Natural killer cell (primary cell): ENCODE data around the gene FAM110C. TPM values are rescaled to one million over a fixed set of nuclear protein-coding genes. Genes with fewer than 3 reads are reported as not detected.

Experiments
- ATAC-seq, 3 donors: fragments of 150-1000 bp in 2 of 3; fragments of 200-7000 bp in 1 of 3; cut with Tn5 transposase; 1 replicate in 1 of 3; 2 replicates in 2 of 3; pipeline ENCODE4 v1.10.0; 2021; ENCODE audit warnings: mild to moderate bottlenecking in 2 of 3, moderate library complexity in 2 of 3
- DNase-seq, 2 donors: peaks; one replicate each; pipeline versions ENCODE4 v3.0.0 to v3.0.0-alpha.2; 2013 to 2021; ENCODE audit warnings: mixed read lengths in 1 of 2
- H3K27ac ChIP-seq: one replicate; pipeline ENCODE4 v1.5.1; 2013; ENCODE audit warnings: mild to moderate bottlenecking, low read length
- H3K27me3 ChIP-seq: one replicate; pipeline ENCODE4 v1.6.1; 2013; ENCODE audit warnings: low read length; ENCODE audit not compliant: control insufficient read depth, insufficient read depth
- H3K36me3 ChIP-seq: one replicate; pipeline ENCODE4 v1.6.1; 2013; ENCODE audit warnings: low read length; ENCODE audit not compliant: control insufficient read depth, insufficient read depth
- H3K4me1 ChIP-seq: one replicate; pipeline ENCODE4 v1.6.1; 2013; ENCODE audit warnings: low read length; ENCODE audit not compliant: control insufficient read depth, insufficient read depth
- H3K4me3 ChIP-seq: one replicate; pipeline ENCODE4 v1.5.1; 2013; ENCODE audit warnings: low read length
- H3K9me3 ChIP-seq: one replicate; pipeline ENCODE4 v1.6.1; 2013; ENCODE audit warnings: low read length; ENCODE audit not compliant: control insufficient read depth, insufficient read depth
- H3K27ac Mint-ChIP-seq, 2 donors: one replicate each; pipeline ENCODE4 v1.8.0; 2022; ENCODE audit warnings: mild to moderate bottlenecking in 2 of 2, mixed read lengths in 2 of 2, moderate library complexity in 1 of 2
- H3K27me3 Mint-ChIP-seq, 2 donors: one replicate each; pipeline ENCODE4 v1.8.0; 2022; ENCODE audit warnings: low read depth in 2 of 2, mixed read lengths in 2 of 2
- H3K36me3 Mint-ChIP-seq: one replicate; pipeline ENCODE4 v1.8.0; 2022; ENCODE audit warnings: mixed read lengths
- H3K4me1 Mint-ChIP-seq, 2 donors: one replicate each; pipeline ENCODE4 v1.8.0; 2022; ENCODE audit warnings: mixed read lengths in 2 of 2
- H3K4me3 Mint-ChIP-seq: one replicate; pipeline ENCODE4 v1.8.0; 2022; ENCODE audit warnings: mild to moderate bottlenecking, moderate library complexity, mixed read lengths
- H3K9me3 Mint-ChIP-seq, 2 donors: one replicate each; pipeline ENCODE4 v1.8.0; 2022; ENCODE audit warnings: mixed read lengths in 2 of 2
- CTCF ChIP-seq: fragments of 200-600 bp; IDR thresholded peaks from one replicate; pipeline ENCODE4 v1.8.0; 2022; ENCODE audit warnings: antibody characterized with exemption
- WGBS: methylation state at CpG from one replicate; pipeline ENCODE4 v1.1.7; 2013; ENCODE audit warnings: missing lambda C conversion rate; ENCODE audit not compliant: insufficient coverage; 5-methylcytosine and 5-hydroxymethylcytosine counted together
- intact Hi-C: fragments of 100-400 bp; cut with micrococcal nuclease; formaldehyde crosslinking; loops from one replicate; pipeline ENCODE4 v1.14.2; 2022
- total RNA-seq, 4 donors: library from RNA; stranded (reverse); fragments of 120-200 nt in 1 of 4; gene quantifications; one replicate each; pipeline versions ENCODE4 v1.2.3 to v1.2.4, GENCODE V29; 2013 to 2022

The FAM110C gene
- total RNA-seq, 3 donors from 2014 or later (not counting 1 experiment from before 2014, with no cell fraction given): 1.3 to 8.5 (median 3.6) TPM

GRCh38 chr2:40465-40864, 5.8 kb downstream of the FAM110C start:
- H3K4me1 Mint-ChIP-seq: peaks cover 12 to 17% of the 10 kb centered on the region in 2 donors
- ATAC-seq (no peak), DNase-seq (no peak)
- no peak overlapping the region for H3K4me3 ChIP-seq
- H3K9me3 ChIP-seq: no peaks in the 10 kb centered on the region
- WGBS: 58% methylated on average over 2 of the region's 4 CpGs
- H3K9me3 Mint-ChIP-seq: no peaks in the 10 kb centered on the region
- peaks cover 8% of the 10 kb centered on the region for H3K4me1 ChIP-seq
- no peak for TF ChIP-seq CTCF
- H3K27ac ChIP-seq: no peak overlapping the region
- peaks cover 5 to 28% of the 10 kb centered on the region in 2 donors for H3K27me3 Mint-ChIP-seq
- peaks cover 6% of the 10 kb centered on the region for H3K36me3 Mint-ChIP-seq
- intact Hi-C loops: no loop called here
- H3K27me3 ChIP-seq: peaks cover 21% of the 10 kb centered on the region
- no peak overlapping the region for H3K4me3 Mint-ChIP-seq
- no peaks in the 10 kb centered on the region for H3K36me3 ChIP-seq
- no peak overlapping the region for H3K27ac Mint-ChIP-seq

DNA sequence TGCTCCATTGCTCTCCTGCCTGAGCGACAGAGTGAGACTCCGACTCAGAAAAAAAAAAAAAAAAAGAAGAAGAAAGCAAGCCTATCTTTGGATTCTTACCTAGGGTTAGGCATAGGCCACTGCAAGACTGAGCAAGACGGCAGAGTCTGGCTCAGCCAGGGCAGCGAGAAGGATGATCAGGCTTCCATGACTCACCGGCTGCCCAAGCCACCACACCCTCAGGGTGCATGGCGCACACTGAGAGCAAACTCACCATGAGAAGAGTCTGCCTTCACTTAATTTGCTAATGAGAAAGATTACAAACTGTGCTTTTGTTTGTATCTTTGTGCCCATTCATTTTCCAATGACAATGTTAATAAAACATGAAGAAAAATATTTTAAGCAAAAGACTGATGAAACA, 8.2 kb downstream of the FAM110C start:
- peaks cover 5 to 15% of the 10 kb centered on the region in 2 donors for H3K27me3 Mint-ChIP-seq
- H3K4me1 Mint-ChIP-seq: peaks cover 10 to 19% of the 10 kb centered on the region in 2 donors
- Histone ChIP-seq H3K9me3 (no peaks in the 10 kb centered on the region), H3K36me3 (no peaks in the 10 kb centered on the region), H3K4me1 (peaks cover 6% of the 10 kb centered on the region), H3K27me3 (peaks cover 6% of the 10 kb centered on the region), H3K4me3 (no peak overlapping the region), H3K27ac (no peak overlapping the region)
- TF ChIP-seq CTCF: no peak
- H3K4me3 Mint-ChIP-seq: no peak overlapping the region
- H3K36me3 Mint-ChIP-seq: peaks cover 6% of the 10 kb centered on the region
- 97% methylated on average over 6 of the region's 6 CpGs for WGBS
- intact Hi-C loops: no loop called here
- H3K27ac Mint-ChIP-seq: no peak overlapping the region
- H3K9me3 Mint-ChIP-seq: no peaks in the 10 kb centered on the region
- DNase-seq (no peak), ATAC-seq (no peak)

DNA sequence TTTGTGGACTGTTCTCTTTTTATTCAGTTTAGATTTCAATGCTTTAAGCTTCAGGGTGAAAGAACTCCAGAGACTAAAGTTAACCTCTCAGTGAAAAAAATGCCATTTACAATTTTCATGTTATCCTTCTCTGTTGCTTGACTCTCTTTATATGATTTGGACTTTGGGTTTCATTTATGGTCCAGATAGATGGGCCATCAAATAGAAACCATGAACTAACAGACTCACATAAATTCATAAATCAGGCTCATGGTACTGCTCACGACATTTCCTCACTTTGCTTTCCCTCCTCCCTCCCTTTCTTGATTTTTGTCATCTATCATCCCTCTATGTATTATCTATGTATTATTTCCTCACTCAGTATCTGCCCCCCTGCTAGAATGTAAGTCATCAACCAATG, 10.0 kb downstream of the FAM110C start:
- whole genome bisulfite sequencing: 84% methylated on average over 1 of the region's 1 CpG
- H3K27me3 Mint-ChIP-seq: peaks cover 2 to 8% of the 10 kb centered on the region in 2 donors
- no peak for TF ChIP-seq CTCF
- H3K27me3 ChIP-seq: peaks cover 4% of the 10 kb centered on the region
- no peaks in the 10 kb centered on the region for H3K9me3 ChIP-seq
- H3K9me3 Mint-ChIP-seq: no peaks in the 10 kb centered on the region
- ATAC-seq: no peak
- peaks cover 12 to 15% of the 10 kb centered on the region in 2 donors for H3K4me1 Mint-ChIP-seq
- H3K4me1 ChIP-seq: peaks cover 6% of the 10 kb centered on the region
- H3K27ac Mint-ChIP-seq: no peak overlapping the region
- no peak overlapping the region for H3K27ac ChIP-seq
- no peaks in the 10 kb centered on the region for H3K36me3 ChIP-seq
- H3K36me3 Mint-ChIP-seq: peaks cover 6% of the 10 kb centered on the region
- DNase-seq: no peak
- no peak overlapping the region for H3K4me3 ChIP-seq
- no peak overlapping the region for H3K4me3 Mint-ChIP-seq
- intact Hi-C loops: no loop called here

DNA sequence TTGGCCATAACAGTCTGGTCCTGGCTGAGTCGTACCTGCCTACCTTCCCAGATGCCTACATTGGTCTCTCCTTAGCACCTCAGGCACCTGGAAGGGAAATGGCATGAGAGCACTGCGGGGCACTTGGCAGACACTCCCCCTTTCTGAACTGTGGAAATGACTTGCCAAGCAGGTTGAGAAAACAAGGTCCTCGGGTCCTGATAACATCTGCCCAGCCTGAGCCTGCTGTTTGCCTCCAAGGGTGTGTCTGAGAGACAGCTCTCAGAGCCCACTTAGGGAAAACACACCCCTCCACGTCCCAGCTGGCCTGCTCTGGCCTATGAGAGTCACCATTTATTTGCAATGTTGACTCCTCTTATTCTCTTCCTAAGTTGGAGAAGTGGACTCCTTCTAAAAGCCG, 10.5 kb downstream of the FAM110C start:
- H3K27me3 ChIP-seq: peaks cover 4% of the 10 kb centered on the region
- H3K27me3 Mint-ChIP-seq: peaks cover 2 to 6% of the 10 kb centered on the region in 2 donors
- H3K36me3 ChIP-seq: no peaks in the 10 kb centered on the region
- no peaks in the 10 kb centered on the region for H3K9me3 ChIP-seq
- peaks cover 6% of the 10 kb centered on the region for H3K4me1 ChIP-seq
- DNase-seq: no peak
- no peak for TF ChIP-seq CTCF
- peaks cover 12 to 15% of the 10 kb centered on the region in 2 donors for H3K4me1 Mint-ChIP-seq
- H3K4me3 Mint-ChIP-seq: no peak overlapping the region
- no peaks in the 10 kb centered on the region for H3K9me3 Mint-ChIP-seq
- ATAC-seq: no peak
- WGBS: 76% methylated on average over 5 of the region's 5 CpGs
- no peak overlapping the region for H3K27ac ChIP-seq
- H3K27ac Mint-ChIP-seq: no peak overlapping the region
- peaks cover 6% of the 10 kb centered on the region for H3K36me3 Mint-ChIP-seq
- intact Hi-C loops: no loop called here
- no peak overlapping the region for H3K4me3 ChIP-seq
